Naive B cell (primary cell): Measurements from ENCODE around the gene ITPKB. TPM values are rescaled to one million over a fixed set of nuclear protein-coding genes. Genes with fewer than 3 reads are reported as not detected.

Source experiments
- ATAC-seq, 2 donors: fragments of 150-1000 bp; cut with Tn5 transposase; 2 replicates each; pipeline ENCODE4 v1.10.0; 2021; ENCODE audit warnings: low read depth in 2 of 2, mild to moderate bottlenecking in 2 of 2, moderate library complexity in 2 of 2
- DNase-seq: peaks from one replicate; pipeline ENCODE4 v3.0.0; 2022
- H3K27ac Mint-ChIP-seq, 6 donors: one replicate each; pipeline ENCODE4 v1.8.0; 2020 to 2022; ENCODE audit warnings: mild to moderate bottlenecking in 6 of 6, mixed read lengths in 6 of 6, moderate library complexity in 5 of 6, inconsistent platforms in 2 of 6
- H3K27me3 Mint-ChIP-seq, 3 donors: one replicate each; pipeline ENCODE4 v1.8.0; 2021 to 2022; ENCODE audit warnings: mixed read lengths in 3 of 3, mild to moderate bottlenecking in 1 of 3
- H3K36me3 Mint-ChIP-seq, 2 donors: one replicate each; pipeline ENCODE4 v1.8.0; 2020 to 2022; ENCODE audit warnings: mixed read lengths in 2 of 2, inconsistent platforms in 1 of 2, mild to moderate bottlenecking in 1 of 2
- H3K4me1 Mint-ChIP-seq, 3 donors: one replicate each; pipeline ENCODE4 v1.8.0; 2020 to 2022; ENCODE audit warnings: mixed read lengths in 3 of 3, inconsistent platforms in 1 of 3, mild to moderate bottlenecking in 1 of 3, moderate library complexity in 1 of 3
- H3K4me3 Mint-ChIP-seq, 8 donors: one replicate each; pipeline ENCODE4 v1.8.0; 2020 to 2022; ENCODE audit warnings: mild to moderate bottlenecking in 8 of 8, mixed read lengths in 8 of 8, moderate library complexity in 8 of 8, inconsistent platforms in 2 of 8
- H3K9me3 Mint-ChIP-seq, 7 donors: one replicate each; pipeline ENCODE4 v1.8.0; 2020 to 2022; ENCODE audit warnings: mixed read lengths in 7 of 7, mild to moderate bottlenecking in 5 of 7, inconsistent platforms in 2 of 7, moderate library complexity in 1 of 7
- polyA plus RNA-seq, 6 donors: library from polyadenylated mRNA; unstranded; fragments of 300-500 nt; fragmentation: Illumina TruSeq; gene quantifications; one replicate each; pipeline ENCODE4 v1.2.3, GENCODE V29; 2021; ENCODE audit warnings: low read depth in 6 of 6

The ITPKB gene
- polyA plus RNA-seq, 6 donors from 2014 or later, result 24.5 to 48.9 (median 34.1) TPM

DNA sequence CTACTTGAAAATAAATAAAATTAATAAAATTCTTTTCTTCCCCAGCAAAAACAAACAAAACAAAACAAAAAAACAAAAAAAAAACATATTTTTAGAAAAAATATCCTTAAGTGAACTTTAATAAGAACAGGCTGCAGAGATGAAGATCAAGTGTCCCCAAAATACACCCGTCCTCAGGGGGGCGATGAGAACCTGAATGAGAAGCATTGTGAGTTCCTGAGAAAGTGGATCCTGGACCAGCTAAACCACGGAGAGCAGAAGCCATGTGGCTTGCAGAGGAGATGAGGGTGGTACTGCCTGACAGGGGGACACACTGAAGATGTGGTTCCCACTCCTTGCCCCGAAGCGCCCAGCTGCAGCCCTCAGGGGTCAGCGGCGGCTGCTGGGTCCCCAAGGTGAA is 89.3 kb downstream of the ITPKB start:
- DNase-seq, result no peak
- H3K27me3 Mint-ChIP-seq, result no peaks in the 10 kb centered on the region
- ATAC-seq, result no peak
- H3K36me3 Mint-ChIP-seq, result peaks cover 0 to 8% of the 10 kb centered on the region in 2 donors
- peaks cover 33 to 39% (median 38%) of the 10 kb centered on the region in 3 donors for H3K4me1 Mint-ChIP-seq
- no peak overlapping the region for H3K4me3 Mint-ChIP-seq
- H3K9me3 Mint-ChIP-seq, result no peaks in the 10 kb centered on the region
- H3K27ac Mint-ChIP-seq, result peak overlapping the region in 3 of 6 donors; percentile 42 to 83 (median 82)

DNA sequence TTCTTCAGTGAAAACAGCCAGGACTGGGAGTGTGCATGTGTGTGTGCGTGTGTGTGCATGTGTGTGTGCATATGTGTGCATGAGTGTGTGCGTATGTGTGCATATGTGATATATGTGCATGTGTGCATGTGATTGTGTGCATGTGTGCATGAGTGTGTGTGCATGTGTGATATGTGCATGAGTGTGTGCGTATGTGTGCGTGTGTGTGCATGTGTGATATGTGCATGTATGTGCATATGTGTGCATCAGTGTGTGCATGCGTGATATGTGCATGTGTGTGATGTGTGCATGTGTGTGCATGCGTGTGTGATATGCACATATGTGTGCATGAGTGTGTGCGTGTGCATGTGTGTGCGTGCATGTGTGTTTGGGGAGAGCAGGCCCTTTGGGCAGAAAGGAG is 89.8 kb downstream of the ITPKB start:
- Mint-ChIP-seq H3K36me3 (peaks cover 0 to 8% of the 10 kb centered on the region in 2 donors), H3K9me3 (no peaks in the 10 kb centered on the region), H3K27me3 (no peaks in the 10 kb centered on the region), H3K27ac (peak overlapping the region in 2 of 6 donors; percentile 38 to 39), H3K4me1 (peaks cover 38 to 44% (median 39%) of the 10 kb centered on the region in 3 donors), H3K4me3 (no peak overlapping the region)
- DNase-seq, result no peak
- ATAC-seq, result no peak

DNA sequence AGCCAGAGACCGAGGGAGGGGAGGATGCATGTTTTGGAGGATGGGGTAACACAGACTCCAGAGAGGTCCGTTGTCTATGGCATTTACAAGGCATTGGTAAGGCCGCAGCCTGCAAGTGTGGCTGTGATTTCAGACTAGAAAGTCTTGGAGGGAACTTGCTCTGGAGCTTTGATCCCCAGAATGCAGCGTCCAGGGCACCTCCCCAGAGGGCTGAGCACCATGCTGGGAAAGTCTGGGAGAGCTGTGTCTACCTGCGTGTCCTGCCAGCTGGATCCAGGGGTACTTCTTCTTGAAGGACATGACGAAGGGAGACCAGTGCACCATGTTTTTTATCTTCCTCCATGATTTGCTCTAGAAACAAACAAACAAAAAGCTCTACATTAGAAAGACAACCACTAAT is 90.7 kb downstream of the ITPKB start:
- ATAC-seq (no peak), DNase-seq (no peak)
- Mint-ChIP-seq H3K27ac (peak overlapping the region in 1 of 6 donors; percentile 65), H3K9me3 (no peaks in the 10 kb centered on the region), H3K4me1 (peaks cover 39 to 52% (median 46%) of the 10 kb centered on the region in 3 donors), H3K27me3 (no peaks in the 10 kb centered on the region), H3K36me3 (peaks cover 0 to 8% of the 10 kb centered on the region in 2 donors), H3K4me3 (no peak overlapping the region)

DNA sequence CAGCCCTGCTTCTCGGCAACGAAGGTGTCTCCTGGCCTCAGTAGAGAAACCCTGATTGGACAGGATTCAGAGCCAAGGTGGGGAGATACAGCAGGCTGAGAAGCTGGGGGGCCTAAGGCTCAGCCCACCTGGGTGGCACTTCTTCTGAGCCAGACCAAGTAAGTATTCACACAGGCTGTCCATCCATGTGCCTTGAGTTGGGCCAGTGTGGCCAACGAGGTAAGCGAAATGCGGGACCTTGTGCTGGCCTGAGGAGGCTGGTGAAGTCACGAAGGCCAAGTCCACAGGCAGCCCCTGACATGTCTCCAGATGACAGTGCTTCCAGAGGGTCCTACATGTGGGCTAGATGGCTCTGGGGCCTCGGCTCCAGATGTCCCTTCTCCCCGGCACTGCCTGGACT is 91.4 kb downstream of the ITPKB start:
- H3K36me3 Mint-ChIP-seq, result peaks cover 0 to 8% of the 10 kb centered on the region in 2 donors
- H3K27ac Mint-ChIP-seq, result peak overlapping the region in 3 of 6 donors; percentile 22 to 70 (median 60)
- H3K4me3 Mint-ChIP-seq, result no peak overlapping the region
- no peaks in the 10 kb centered on the region for H3K27me3 Mint-ChIP-seq
- ATAC-seq (no peak), DNase-seq (no peak)
- H3K4me1 Mint-ChIP-seq, result peaks cover 39 to 58% (median 50%) of the 10 kb centered on the region in 3 donors
- H3K9me3 Mint-ChIP-seq, result no peaks in the 10 kb centered on the region

DNA sequence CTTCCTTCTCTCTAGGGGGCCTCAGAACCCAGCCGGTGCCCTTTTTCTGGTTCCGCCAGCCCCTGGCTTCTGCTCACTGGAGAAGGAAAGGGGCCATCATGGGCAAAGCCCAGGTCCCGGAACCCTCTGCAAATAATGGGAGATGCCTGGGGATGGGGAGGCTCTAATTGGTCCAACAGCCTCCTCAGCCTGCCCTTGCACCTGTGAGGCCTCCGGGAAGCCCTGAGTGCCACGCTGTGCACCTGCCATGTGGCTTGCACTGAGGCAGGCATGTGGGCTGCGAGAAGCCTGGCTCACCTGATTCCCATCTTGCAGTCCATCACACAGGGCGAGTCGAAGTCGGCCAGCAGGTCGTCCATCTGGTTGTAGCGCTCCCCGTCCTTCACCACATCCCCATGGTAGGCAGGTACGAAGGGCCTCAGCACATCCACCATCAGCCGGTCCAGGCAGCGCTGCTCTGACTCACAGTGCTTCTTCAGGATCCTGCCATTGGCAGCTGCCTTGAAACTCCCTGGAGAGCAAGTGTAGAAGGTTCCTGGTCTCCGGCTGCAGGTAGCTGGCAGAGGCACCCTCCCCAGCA is 92.1 kb downstream of the ITPKB start:
- Mint-ChIP-seq H3K4me3 (peak overlapping the region in 2 of 8 donors; percentile 47 to 70), H3K4me1 (peaks cover 46 to 63% (median 50%) of the 10 kb centered on the region in 3 donors), H3K27me3 (no peaks in the 10 kb centered on the region), H3K9me3 (no peaks in the 10 kb centered on the region), H3K36me3 (peaks cover 0 to 8% of the 10 kb centered on the region in 2 donors), H3K27ac (peak overlapping the region in 2 of 6 donors; percentile 79 to 89)
- DNase-seq (no peak), ATAC-seq (no peak)

DNA sequence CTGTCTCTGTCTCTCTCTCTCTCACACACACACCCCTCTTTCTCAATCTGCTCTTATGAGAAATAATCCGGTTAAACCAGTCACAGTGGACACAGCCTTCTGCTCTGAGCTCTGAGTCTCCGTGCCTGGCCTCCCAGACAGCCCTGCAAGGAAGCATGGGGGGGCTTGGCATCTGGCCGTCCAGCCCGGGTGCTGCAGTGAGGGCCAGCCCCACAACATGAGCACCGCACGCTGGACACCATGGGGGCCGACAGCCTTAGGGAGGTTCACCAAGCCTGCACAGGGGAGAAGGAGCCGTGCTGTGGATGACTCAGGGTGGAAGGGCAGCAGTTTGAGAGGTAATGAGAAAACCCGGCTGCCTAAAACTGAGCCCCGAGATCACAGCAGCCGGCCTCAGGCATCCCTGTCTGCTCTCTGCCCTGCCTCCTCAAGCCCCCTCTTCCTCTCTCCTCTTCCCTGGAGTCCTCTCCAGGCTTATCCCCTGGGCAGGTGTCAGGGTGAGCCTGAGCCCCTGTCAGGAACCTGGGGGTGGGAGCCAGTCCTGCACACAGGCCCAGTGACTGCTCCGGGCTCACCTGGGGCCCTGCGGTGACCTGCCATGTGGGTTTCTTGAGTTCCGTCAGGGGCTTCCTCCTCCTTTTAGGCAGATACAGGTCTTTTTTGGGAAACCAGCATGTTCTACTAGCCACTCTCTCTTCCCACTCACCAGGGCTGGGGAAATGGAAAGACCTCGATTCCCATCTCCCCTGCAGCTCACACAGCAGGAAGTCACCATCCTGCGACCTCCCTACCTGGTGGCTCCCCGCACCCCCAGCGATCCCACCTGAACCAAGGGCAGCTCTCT is 92.8 kb downstream of the ITPKB start:
- Mint-ChIP-seq H3K27me3 (no peaks in the 10 kb centered on the region), H3K27ac (peak overlapping the region in 5 of 6 donors; percentile 72 to 89 (median 76)), H3K9me3 (no peaks in the 10 kb centered on the region), H3K36me3 (peaks cover 0 to 8% of the 10 kb centered on the region in 2 donors), H3K4me1 (peaks cover 50 to 70% (median 51%) of the 10 kb centered on the region in 3 donors), H3K4me3 (peak overlapping the region in 4 of 8 donors; percentile 37 to 70 (median 54))
- no peak for ATAC-seq
- no peak for DNase-seq

DNA sequence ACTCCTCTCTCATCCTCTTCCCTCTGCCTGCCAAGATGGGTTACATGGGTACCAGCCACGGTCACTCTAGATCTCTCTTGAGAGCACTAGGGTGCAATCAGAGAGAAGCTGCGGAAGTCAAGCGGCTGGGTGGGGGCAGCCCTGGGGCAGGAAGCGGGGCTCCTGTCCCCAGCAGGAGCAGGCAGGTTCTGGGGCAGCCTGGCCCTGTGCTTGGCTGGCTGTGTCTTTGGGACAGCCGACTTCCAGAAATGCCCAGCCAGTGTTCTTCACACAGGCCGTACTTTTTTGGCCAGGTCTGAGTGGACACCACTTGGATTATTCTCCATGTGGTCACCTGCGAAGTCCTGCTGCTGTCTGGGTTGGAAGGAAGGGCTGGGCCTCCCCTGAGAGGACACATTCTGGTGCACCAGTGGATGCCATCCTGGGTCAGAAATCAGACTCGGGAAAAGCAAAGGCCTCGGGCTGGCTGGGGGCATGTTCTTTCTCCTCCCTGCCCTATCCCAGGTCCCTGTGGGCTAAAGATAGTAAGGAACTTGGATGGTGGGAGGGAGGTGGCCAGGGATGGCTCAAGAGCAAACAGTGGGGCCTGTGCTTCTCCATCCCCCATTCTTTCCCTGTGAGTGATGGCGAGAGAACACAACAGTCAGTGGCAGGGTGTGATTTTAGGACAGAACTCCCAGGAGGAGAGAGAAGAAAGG is 93.7 kb downstream of the ITPKB start:
- Mint-ChIP-seq H3K4me1 (peaks cover 51 to 70% (median 59%) of the 10 kb centered on the region in 3 donors), H3K36me3 (peaks cover 0 to 8% of the 10 kb centered on the region in 2 donors), H3K27me3 (no peaks in the 10 kb centered on the region), H3K4me3 (peak overlapping the region in 4 of 8 donors; percentile 25 to 74 (median 44)), H3K27ac (peak overlapping the region in 5 of 6 donors; percentile 52 to 90 (median 89)), H3K9me3 (no peaks in the 10 kb centered on the region)
- DNase-seq, result no peak
- no peak for ATAC-seq

DNA sequence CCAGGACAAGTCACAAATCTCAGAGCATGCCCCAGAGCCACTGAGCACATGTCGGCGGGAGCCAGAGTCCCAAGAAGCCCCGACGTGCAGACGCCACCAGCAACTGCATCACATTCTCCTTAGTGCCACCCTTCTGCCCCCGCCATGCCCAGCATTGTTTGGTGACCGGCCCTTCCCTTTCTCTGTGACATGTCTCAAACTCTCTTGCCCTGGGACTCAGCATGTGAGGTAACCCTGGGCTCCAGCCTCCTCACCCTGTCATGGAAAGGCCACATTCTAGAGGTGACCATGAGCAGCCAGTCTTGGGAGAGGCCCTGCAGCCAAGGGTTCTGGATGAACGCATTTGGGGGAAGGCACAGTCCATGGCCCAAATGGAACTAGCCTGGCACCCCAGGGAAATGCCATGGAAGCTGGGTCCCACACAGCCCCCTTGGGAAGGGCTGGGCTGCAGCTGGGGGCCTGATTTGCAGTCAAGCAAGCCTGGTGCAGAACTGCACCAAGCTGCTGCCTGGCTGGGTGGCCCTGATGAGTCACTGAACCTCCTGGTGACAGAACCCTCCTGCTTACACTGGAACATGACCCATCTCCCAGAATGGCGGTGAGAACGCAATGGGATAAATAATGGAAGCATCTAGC is 94.4 kb downstream of the ITPKB start:
- H3K27me3 Mint-ChIP-seq, result no peaks in the 10 kb centered on the region
- H3K4me3 Mint-ChIP-seq, result peak overlapping the region in 7 of 8 donors; percentile 59 to 91 (median 71)
- H3K9me3 Mint-ChIP-seq, result no peaks in the 10 kb centered on the region
- peak overlapping the region; percentile 84 to 98 (median 92) for H3K27ac Mint-ChIP-seq
- peaks cover 54 to 72% (median 64%) of the 10 kb centered on the region in 3 donors for H3K4me1 Mint-ChIP-seq
- DNase-seq (no peak), ATAC-seq (no peak)
- peaks cover 0 to 8% of the 10 kb centered on the region in 2 donors for H3K36me3 Mint-ChIP-seq

DNA sequence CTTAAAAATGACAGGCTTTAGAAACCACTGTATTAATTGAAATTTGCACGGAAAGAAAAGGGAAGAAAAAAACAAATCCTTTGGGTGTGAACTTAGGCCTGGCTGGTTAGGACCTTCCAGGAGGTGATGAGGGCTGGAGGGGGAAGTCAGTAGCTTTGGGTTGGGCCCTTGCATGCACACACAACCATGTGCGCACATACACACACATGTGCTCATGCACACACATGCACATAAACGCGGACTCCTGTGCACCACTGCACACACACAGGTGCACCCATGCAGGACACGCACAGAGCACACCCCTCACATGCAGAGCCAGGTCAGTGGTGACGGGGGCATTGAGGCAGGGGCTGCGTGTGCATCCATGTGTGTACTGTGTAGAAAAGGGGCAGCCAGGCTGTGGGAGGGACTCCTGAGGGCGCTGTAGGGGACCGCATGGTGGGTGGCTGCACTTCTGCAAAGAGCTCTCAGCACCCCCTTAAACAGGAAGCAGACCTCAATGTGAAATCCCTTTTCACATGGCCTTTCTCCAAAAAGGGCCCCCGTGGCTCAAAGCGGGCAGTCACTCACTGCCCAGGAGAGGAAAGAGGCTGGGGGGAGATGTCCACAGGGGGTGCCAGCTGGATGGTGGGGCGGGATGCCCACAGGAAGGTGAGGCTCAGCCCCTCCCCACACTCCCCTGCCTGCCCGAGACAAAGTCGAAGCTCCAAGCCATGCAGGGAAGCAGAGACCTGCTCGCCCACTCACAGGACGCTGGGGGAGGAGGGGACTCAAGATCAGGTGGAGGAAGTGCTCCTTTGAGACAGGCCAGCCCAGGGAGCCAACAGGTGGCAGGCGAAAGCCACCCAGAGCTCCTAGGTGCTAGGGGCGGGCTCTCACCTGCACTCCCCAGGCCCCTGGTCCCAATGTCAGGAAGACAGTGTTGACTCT is 95.2 kb downstream of the ITPKB start:
- DNase-seq (peak; percentile 75), ATAC-seq (peak; percentile 81 to 83)
- peaks cover 50 to 70% (median 67%) of the 10 kb centered on the region in 3 donors for H3K4me1 Mint-ChIP-seq
- H3K36me3 Mint-ChIP-seq, result peaks cover 0 to 8% of the 10 kb centered on the region in 2 donors
- H3K4me3 Mint-ChIP-seq, result peak overlapping the region in 7 of 8 donors; percentile 59 to 91 (median 74)
- no peaks in the 10 kb centered on the region for H3K9me3 Mint-ChIP-seq
- no peaks in the 10 kb centered on the region for H3K27me3 Mint-ChIP-seq
- H3K27ac Mint-ChIP-seq, result peak overlapping the region; percentile 84 to 98 (median 92)

DNA sequence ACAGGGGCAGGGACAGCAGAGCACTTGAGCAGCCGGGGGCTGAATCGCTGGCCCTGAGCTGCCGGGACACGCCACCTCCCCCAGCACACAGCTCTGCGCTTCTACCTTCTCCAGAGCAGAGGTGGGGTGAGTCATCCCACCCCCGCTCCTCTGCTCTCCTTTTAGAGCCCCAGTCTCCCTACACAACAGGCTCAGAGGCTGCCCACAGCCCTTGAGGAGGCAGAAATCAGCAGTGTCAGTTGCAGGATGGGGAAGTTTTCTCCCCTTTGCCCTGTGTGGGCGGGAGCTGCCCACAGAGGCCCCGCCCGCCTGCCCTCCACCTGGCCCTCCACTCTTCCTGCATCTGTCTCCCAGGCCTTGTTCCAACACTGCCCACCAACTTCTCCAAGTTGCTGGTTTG is 95.9 kb downstream of the ITPKB start:
- DNase-seq (peak; percentile 33), ATAC-seq (peak; percentile 16 to 20)
- no peaks in the 10 kb centered on the region for H3K27me3 Mint-ChIP-seq
- peaks cover 48 to 70% (median 67%) of the 10 kb centered on the region in 3 donors for H3K4me1 Mint-ChIP-seq
- no peaks in the 10 kb centered on the region for H3K9me3 Mint-ChIP-seq
- peak overlapping the region; percentile 45 to 91 (median 72) for H3K4me3 Mint-ChIP-seq
- H3K36me3 Mint-ChIP-seq, result peaks cover 0 to 4% of the 10 kb centered on the region in 2 donors
- H3K27ac Mint-ChIP-seq, result peak overlapping the region; percentile 78 to 98 (median 92)

DNA sequence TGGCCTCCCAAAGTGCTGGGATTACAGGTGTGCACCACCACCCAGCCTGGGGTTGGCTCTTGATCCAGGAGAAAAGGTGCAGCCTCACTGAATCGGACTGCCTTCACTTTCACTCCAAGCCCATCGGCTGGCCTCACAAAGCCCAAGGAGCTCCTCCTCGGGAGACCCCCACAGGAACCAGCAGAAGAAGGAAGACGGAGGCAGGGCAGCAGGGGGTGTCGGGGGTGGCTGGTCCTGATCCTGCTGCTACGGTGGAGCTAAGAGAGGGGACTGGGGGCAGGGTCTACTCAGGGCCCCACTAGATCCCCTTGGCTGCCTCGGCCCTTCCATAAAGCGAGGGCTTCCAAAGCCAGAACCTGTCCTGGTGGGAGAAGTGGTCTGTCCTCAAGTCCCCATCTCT is 96.7 kb downstream of the ITPKB start:
- DNase-seq (no peak), ATAC-seq (no peak)
- Mint-ChIP-seq H3K9me3 (no peaks in the 10 kb centered on the region), H3K27me3 (no peaks in the 10 kb centered on the region), H3K4me3 (peak overlapping the region in 5 of 8 donors; percentile 45 to 74 (median 66)), H3K27ac (peak overlapping the region in 4 of 6 donors; percentile 63 to 98 (median 90)), H3K36me3 (no peaks in the 10 kb centered on the region), H3K4me1 (peaks cover 46 to 70% (median 67%) of the 10 kb centered on the region in 3 donors)

DNA sequence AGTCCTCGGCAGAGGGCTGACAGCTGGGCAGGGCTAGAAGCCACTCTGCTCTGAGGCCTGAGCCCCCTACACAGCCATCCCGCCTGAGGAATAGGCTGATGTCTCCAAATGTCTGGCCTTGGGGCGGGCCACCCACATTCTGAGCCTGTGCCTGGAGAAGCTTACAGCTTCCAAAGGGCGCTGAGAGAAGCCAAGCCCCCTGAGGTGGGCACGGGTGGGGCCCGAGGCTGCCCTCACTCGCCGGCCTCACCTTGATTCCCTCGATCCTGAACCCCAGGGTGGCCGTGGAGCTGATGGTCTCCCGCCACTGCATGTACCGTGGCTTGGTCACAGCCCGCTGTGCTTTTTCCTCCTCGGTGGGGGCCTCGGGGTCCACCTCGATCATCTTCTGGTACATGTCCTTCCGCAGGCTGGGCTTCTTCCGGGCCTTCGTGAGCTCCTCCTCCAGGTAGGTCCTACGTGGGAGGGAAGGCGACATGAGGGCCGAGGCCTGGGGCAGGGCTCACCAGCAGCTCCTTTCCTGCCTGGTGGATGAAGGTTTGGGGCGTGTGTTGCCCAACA is 97.3 kb downstream of the ITPKB start:
- H3K36me3 Mint-ChIP-seq, result peaks cover 5 to 6% of the 10 kb centered on the region in 2 donors
- peaks cover 48 to 76% (median 68%) of the 10 kb centered on the region in 3 donors for H3K4me1 Mint-ChIP-seq
- H3K27ac Mint-ChIP-seq, result peak overlapping the region in 3 of 6 donors; percentile 42 to 89 (median 54)
- no peak for ATAC-seq
- no peak for DNase-seq
- H3K4me3 Mint-ChIP-seq, result peak overlapping the region in 2 of 8 donors; percentile 10 to 12
- no peaks in the 10 kb centered on the region for H3K9me3 Mint-ChIP-seq
- H3K27me3 Mint-ChIP-seq, result no peaks in the 10 kb centered on the region
